ENCODE measurements around the gene UNC13B. TPM values are rescaled to one million over a fixed set of nuclear protein-coding genes. Genes with fewer than 3 reads are reported as not detected.

UNC13B gene
- total and polyA plus RNA-seq, 2 of the 8 experiments (the other 6 are each of a cell fraction or from before 2014, with no cell fraction given), result 23.1 to 51.7 TPM

DNA sequence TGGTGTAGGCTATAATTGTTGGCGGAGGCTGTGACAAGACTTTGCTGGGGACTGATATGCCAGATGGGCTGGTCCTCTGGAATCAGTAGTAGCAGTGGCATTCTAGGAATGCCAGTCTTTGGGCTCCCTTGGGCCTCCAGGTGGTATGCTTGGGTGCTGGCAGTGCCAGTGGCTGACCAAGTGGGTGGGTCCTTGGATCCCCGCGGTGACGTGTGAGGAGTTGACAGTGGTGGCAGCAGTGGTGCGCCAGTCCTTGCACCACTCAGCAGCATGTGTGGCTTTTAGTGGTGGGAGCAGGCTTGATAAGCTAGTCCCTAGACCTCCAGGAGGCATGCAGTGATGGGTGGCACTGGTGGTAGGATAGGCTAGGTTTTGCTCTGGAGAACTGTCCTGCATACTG lies 63.9 kb downstream of the UNC13B start (continued):
- TF ChIP-seq, protein P1, sequence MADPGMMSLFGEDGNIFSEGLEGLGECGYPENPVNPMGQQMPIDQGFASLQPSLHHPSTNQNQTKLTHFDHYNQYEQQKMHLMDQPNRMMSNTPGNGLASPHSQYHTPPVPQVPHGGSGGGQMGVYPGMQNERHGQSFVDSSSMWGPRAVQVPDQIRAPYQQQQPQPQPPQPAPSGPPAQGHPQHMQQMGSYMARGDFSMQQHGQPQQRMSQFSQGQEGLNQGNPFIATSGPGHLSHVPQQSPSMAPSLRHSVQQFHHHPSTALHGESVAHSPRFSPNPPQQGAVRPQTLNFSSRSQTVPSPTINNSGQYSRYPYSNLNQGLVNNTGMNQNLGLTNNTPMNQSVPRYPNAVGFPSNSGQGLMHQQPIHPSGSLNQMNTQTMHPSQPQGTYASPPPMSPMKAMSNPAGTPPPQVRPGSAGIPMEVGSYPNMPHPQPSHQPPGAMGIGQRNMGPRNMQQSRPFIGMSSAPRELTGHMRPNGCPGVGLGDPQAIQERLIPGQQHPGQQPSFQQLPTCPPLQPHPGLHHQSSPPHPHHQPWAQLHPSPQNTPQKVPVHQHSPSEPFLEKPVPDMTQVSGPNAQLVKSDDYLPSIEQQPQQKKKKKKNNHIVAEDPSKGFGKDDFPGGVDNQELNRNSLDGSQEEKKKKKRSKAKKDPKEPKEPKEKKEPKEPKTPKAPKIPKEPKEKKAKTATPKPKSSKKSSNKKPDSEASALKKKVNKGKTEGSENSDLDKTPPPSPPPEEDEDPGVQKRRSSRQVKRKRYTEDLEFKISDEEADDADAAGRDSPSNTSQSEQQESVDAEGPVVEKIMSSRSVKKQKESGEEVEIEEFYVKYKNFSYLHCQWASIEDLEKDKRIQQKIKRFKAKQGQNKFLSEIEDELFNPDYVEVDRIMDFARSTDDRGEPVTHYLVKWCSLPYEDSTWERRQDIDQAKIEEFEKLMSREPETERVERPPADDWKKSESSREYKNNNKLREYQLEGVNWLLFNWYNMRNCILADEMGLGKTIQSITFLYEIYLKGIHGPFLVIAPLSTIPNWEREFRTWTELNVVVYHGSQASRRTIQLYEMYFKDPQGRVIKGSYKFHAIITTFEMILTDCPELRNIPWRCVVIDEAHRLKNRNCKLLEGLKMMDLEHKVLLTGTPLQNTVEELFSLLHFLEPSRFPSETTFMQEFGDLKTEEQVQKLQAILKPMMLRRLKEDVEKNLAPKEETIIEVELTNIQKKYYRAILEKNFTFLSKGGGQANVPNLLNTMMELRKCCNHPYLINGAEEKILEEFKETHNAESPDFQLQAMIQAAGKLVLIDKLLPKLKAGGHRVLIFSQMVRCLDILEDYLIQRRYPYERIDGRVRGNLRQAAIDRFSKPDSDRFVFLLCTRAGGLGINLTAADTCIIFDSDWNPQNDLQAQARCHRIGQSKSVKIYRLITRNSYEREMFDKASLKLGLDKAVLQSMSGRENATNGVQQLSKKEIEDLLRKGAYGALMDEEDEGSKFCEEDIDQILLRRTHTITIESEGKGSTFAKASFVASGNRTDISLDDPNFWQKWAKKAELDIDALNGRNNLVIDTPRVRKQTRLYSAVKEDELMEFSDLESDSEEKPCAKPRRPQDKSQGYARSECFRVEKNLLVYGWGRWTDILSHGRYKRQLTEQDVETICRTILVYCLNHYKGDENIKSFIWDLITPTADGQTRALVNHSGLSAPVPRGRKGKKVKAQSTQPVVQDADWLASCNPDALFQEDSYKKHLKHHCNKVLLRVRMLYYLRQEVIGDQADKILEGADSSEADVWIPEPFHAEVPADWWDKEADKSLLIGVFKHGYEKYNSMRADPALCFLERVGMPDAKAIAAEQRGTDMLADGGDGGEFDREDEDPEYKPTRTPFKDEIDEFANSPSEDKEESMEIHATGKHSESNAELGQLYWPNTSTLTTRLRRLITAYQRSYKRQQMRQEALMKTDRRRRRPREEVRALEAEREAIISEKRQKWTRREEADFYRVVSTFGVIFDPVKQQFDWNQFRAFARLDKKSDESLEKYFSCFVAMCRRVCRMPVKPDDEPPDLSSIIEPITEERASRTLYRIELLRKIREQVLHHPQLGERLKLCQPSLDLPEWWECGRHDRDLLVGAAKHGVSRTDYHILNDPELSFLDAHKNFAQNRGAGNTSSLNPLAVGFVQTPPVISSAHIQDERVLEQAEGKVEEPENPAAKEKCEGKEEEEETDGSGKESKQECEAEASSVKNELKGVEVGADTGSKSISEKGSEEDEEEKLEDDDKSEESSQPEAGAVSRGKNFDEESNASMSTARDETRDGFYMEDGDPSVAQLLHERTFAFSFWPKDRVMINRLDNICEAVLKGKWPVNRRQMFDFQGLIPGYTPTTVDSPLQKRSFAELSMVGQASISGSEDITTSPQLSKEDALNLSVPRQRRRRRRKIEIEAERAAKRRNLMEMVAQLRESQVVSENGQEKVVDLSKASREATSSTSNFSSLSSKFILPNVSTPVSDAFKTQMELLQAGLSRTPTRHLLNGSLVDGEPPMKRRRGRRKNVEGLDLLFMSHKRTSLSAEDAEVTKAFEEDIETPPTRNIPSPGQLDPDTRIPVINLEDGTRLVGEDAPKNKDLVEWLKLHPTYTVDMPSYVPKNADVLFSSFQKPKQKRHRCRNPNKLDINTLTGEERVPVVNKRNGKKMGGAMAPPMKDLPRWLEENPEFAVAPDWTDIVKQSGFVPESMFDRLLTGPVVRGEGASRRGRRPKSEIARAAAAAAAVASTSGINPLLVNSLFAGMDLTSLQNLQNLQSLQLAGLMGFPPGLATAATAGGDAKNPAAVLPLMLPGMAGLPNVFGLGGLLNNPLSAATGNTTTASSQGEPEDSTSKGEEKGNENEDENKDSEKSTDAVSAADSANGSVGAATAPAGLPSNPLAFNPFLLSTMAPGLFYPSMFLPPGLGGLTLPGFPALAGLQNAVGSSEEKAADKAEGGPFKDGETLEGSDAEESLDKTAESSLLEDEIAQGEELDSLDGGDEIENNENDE (IDR thresholded peaks at IDR 0.05; ENCODE audit: insufficient replicate concordance, low read length), result no peak
- TF ChIP-seq, protein P2, sequence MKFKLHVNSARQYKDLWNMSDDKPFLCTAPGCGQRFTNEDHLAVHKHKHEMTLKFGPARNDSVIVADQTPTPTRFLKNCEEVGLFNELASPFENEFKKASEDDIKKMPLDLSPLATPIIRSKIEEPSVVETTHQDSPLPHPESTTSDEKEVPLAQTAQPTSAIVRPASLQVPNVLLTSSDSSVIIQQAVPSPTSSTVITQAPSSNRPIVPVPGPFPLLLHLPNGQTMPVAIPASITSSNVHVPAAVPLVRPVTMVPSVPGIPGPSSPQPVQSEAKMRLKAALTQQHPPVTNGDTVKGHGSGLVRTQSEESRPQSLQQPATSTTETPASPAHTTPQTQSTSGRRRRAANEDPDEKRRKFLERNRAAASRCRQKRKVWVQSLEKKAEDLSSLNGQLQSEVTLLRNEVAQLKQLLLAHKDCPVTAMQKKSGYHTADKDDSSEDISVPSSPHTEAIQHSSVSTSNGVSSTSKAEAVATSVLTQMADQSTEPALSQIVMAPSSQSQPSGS (IDR thresholded peaks at IDR 0.05; ENCODE audit: low read length), result no peak
- no peak for TF ChIP-seq NRF1 (IDR thresholded peaks at IDR 0.05; ENCODE audit: low read depth, low read length)
- no peak for TF ChIP-seq HDAC6 (IDR thresholded peaks at IDR 0.05; ENCODE audit: low read depth, low read length)
- no peak for TF ChIP-seq TAF1 (IDR thresholded peaks at IDR 0.05; ENCODE audit: low read depth, low read length)
- TF ChIP-seq, protein P3, sequence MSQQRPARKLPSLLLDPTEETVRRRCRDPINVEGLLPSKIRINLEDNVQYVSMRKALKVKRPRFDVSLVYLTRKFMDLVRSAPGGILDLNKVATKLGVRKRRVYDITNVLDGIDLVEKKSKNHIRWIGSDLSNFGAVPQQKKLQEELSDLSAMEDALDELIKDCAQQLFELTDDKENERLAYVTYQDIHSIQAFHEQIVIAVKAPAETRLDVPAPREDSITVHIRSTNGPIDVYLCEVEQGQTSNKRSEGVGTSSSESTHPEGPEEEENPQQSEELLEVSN (IDR thresholded peaks at IDR 0.05), result no peak
- TF ChIP-seq GTF2F1 (IDR thresholded peaks at IDR 0.05; ENCODE audit: borderline replicate concordance, low read depth, low read length), result no peak
- no peak for TF ChIP-seq HDAC2 (IDR thresholded peaks at IDR 0.05; ENCODE audit: borderline replicate concordance in 1 of 2, low read depth in 2 of 2, low read length in 2 of 2)
- TF ChIP-seq TEAD4 (IDR thresholded peaks at IDR 0.05; ENCODE audit: low read depth, low read length), result no peak
